A549 (cell line): ENCODE results near the gene HSD11B2. TPM values are rescaled to one million over a fixed set of nuclear protein-coding genes. Genes with fewer than 3 reads are reported as not detected.

Source experiments
- ATAC-seq, 2 experiments: fragments of 200-7000 bp in 1 of 2; fragments of >200 bp in 1 of 2; cut with Nextera tagmentation in 1 of 2; cut with Tn5 transposase in 1 of 2; 3 replicates each; pipeline versions ENCODE4 v1.8.0 to v1.9.1; 2018 to 2020; ENCODE audit warnings: mild to moderate bottlenecking in 1 of 2, moderate library complexity in 1 of 2
- CTCF ChIA-PET: fragments of 300-600 bp; sonication (Branson Sonifier 250); formaldehyde crosslinking; extraction: SDS; loops from one replicate; lab custom pipeline; 2021; ENCODE audit warnings: antibody characterized with exemption, inconsistent platforms; lab: Yijun Ruan, JAX
- POLR2A ChIA-PET: fragments of 350-600 bp; formaldehyde crosslinking; extraction: SDS; loops from one replicate; lab custom pipeline; 2021; ENCODE audit warnings: antibody characterized with exemption, inconsistent platforms; lab: Yijun Ruan, JAX
- DNase-seq, 2 experiments: peaks; one replicate each; pipeline versions ENCODE4 v3.0.0 to v3.0.0-alpha.2; 2011 to 2016; ENCODE audit warnings: low read depth in 1 of 2, low spot score in 1 of 2
- FAIRE-seq: peaks from 2 replicates; lab custom pipeline; 2011; peaks lifted over from hg19 to GRCh38; lab: Jason Lieb, UNC
- H3K27ac ChIP-seq, 2 experiments: fragments of >200 bp; sonication (Bioruptor Twin); formaldehyde crosslinking; 3 replicates each; pipeline ENCODE4 v1.5.1; 2016 to 2017
- H3K4me1 ChIP-seq: fragments of >200 bp; sonication (Bioruptor Twin); formaldehyde crosslinking; 3 replicates; pipeline ENCODE4 v1.6.1; 2016
- H3K4me2 ChIP-seq: fragments of >200 bp; sonication (Bioruptor Twin); formaldehyde crosslinking; 3 replicates; pipeline ENCODE4 v1.6.1; 2016
- H3K4me3 ChIP-seq: fragments of >200 bp; sonication (Bioruptor Twin); formaldehyde crosslinking; 3 replicates; pipeline ENCODE4 v1.5.1; 2016
- H3K9me3 ChIP-seq: fragments of >200 bp; sonication (Bioruptor Twin); formaldehyde crosslinking; 3 replicates; pipeline ENCODE4 v1.6.1; 2016
- BHLHE40 ChIP-seq: IDR thresholded peaks from 2 replicates; pipeline ENCODE4 v1.6.1; 2012; ENCODE audit warnings: low read depth, low read length, inconsistent platforms
- CBX8 ChIP-seq: fragments of 200-600 bp; sonication (generic); IDR thresholded peaks from 2 replicates; pipeline ENCODE4 v1.6.1; 2016
- CEBPB ChIP-seq, 2 experiments: fragments of >200 bp in 1 of 2; sonication (Bioruptor Twin) in 1 of 2; formaldehyde crosslinking in 1 of 2; IDR thresholded peaks; 2 replicates each; pipeline ENCODE4 v1.6.1; 2012 to 2016
- EP300 ChIP-seq, 2 experiments: fragments of >200 bp; sonication (Bioruptor Twin); formaldehyde crosslinking; IDR thresholded peaks; 2 replicates in 1 of 2; 3 replicates in 1 of 2; pipeline ENCODE4 v1.6.1; 2016 to 2017
- HEYL ChIP-seq: fragments of 250-450 bp; sonication (Bioruptor Pico); IDR thresholded peaks from 2 replicates; pipeline ENCODE4 v1.8.0; 2021; ENCODE audit warnings: mild to moderate bottlenecking, moderate library complexity
- HOXA7 ChIP-seq: fragments of 250-450 bp; sonication (Bioruptor Pico); IDR thresholded peaks from 2 replicates; pipeline ENCODE4 v1.5.0; 2020; ENCODE audit warnings: mild to moderate bottlenecking, moderate library complexity
- NFE2L2 ChIP-seq: fragments of 150-350 bp; conservative IDR thresholded peaks from 2 replicates; pipeline ENCODE4 v1.6.1; 2014; ENCODE audit warnings: low read length
- NR3C1 ChIP-seq: fragments of >200 bp; sonication (Bioruptor Twin); formaldehyde crosslinking; IDR thresholded peaks from 3 replicates; pipeline ENCODE4 v1.6.1; 2017
- POLR2AphosphoS2 ChIP-seq: conservative IDR thresholded peaks from 2 replicates; pipeline ENCODE4 v1.6.1; 2012; ENCODE audit warnings: low read length, improper control_type of control experiment, inconsistent platforms
- RAD21 ChIP-seq, 2 experiments: fragments of >200 bp in 1 of 2; sonication (Bioruptor Twin) in 1 of 2; formaldehyde crosslinking in 1 of 2; IDR thresholded peaks in 1 of 2; conservative IDR thresholded peaks in 1 of 2; 2 replicates in 1 of 2; 3 replicates in 1 of 2; pipeline ENCODE4 v1.6.1; 2012 to 2018; ENCODE audit warnings: inconsistent platforms in 1 of 2
- SMC3 ChIP-seq: fragments of >200 bp; sonication (Bioruptor Twin); formaldehyde crosslinking; IDR thresholded peaks from 3 replicates; pipeline ENCODE4 v1.6.1; 2018; ENCODE audit warnings: inconsistent platforms
- SREBF2 ChIP-seq: fragments of 450-650 bp; IDR thresholded peaks from 2 replicates; pipeline ENCODE4 v1.6.1; 2014; ENCODE audit warnings: mild to moderate bottlenecking, moderate library complexity
- WGBS: methylation state at CpG from one replicate; pipeline ENCODE4 v1.1.6; 2017; ENCODE audit errors: missing lambda C conversion rate; 5-methylcytosine and 5-hydroxymethylcytosine counted together
- polyA plus RNA-seq, 4 experiments: library from polyadenylated mRNA; depleted of rRNA in 3 of 4; stranded (reverse); fragments of >200 nt; fragmentation: RNase III in 1 of 4; extraction: RNeasy Plus Mini Kit Qiagen cat#74134 plus additional on column Dnase treatment in 1 of 4; gene quantifications; 2 replicates in 3 of 4; 3 replicates in 1 of 4; pipeline ENCODE4 v1.2.3, GENCODE V29; 2011 to 2017
- TF ChIP-seq, protein P1 (sequence below): fragments of >200 bp; sonication (Bioruptor Twin); formaldehyde crosslinking; IDR thresholded peaks from 3 replicates; pipeline ENCODE4 v1.6.1; 2016
- TF ChIP-seq, protein P2 (sequence below): fragments of >200 bp; sonication (Bioruptor Twin); formaldehyde crosslinking; IDR thresholded peaks from 3 replicates; pipeline ENCODE4 v1.5.1; 2016
- TF ChIP-seq, protein P3 (sequence below): fragments of 150-350 bp; IDR thresholded peaks from 2 replicates; pipeline ENCODE4 v1.6.1; 2014; ENCODE audit warnings: low read depth, mild to moderate bottlenecking, low read length

Gene HSD11B2
- polyA plus RNA-seq, 2 of the 4 experiments (the other 2 are of a cell fraction), result 0.53 to 1.6 TPM

- Histone ChIP-seq H3K4me1 (peaks cover 8% of the 10 kb centered on the region), H3K27ac (no peak overlapping the region), H3K4me3 (no peak overlapping the region), H3K4me2 (no peak overlapping the region), H3K9me3 (no peaks in the 10 kb centered on the region)
- ChIA-PET CTCF (interaction anchor here (0.8 to 17.9 kb wide), 8 partner anchors 9 to 196 kb away, joined by 3 to 207 read pairs (median 4); partner anchors contain the start of gene ATP6V0D1), POLR2A (no interaction called here)
- WGBS, result 88% methylated on average over 13 of the region's 17 CpGs
- no peak for ATAC-seq
- no peak for TF ChIP-seq CEBPB (IDR thresholded peaks at IDR 0.05)
- no peak for DNase-seq
- no peak for FAIRE-seq
Observed at GRCh38 chr16:67441271-67441753, 10.4 kb downstream of the HSD11B2 start.

GRCh38 chr16:67441907-67442306, 11.0 kb downstream of the HSD11B2 start:
- CTCF ChIA-PET, result interaction anchor here (1.0 to 17.9 kb wide), 7 partner anchors 10 to 105 kb away, joined by 3 to 207 read pairs (median 4); partner anchors contain the start of gene ATP6V0D1
- H3K4me3 ChIP-seq, result no peak overlapping the region
- H3K4me1 ChIP-seq, result peaks cover 13% of the 10 kb centered on the region
- DNase-seq (no peak), FAIRE-seq (no peak), ATAC-seq (no peak)
- no peak overlapping the region for H3K4me2 ChIP-seq
- H3K9me3 ChIP-seq, result no peaks in the 10 kb centered on the region
- POLR2A ChIA-PET, result no interaction called here
- H3K27ac ChIP-seq, result no peak overlapping the region
- WGBS, result 91% methylated on average over 5 of the region's 5 CpGs
- TF ChIP-seq, protein P1, sequence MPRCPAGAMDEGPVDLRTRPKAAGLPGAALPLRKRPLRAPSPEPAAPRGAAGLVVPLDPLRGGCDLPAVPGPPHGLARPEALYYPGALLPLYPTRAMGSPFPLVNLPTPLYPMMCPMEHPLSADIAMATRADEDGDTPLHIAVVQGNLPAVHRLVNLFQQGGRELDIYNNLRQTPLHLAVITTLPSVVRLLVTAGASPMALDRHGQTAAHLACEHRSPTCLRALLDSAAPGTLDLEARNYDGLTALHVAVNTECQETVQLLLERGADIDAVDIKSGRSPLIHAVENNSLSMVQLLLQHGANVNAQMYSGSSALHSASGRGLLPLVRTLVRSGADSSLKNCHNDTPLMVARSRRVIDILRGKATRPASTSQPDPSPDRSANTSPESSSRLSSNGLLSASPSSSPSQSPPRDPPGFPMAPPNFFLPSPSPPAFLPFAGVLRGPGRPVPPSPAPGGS, result no peak
- no peak for TF ChIP-seq RAD21 (conservative IDR thresholded peaks at IDR 0.05 in 1 of 2, IDR thresholded peaks at IDR 0.05 in 1 of 2)
- TF ChIP-seq BHLHE40, result no peak
- no peak for TF ChIP-seq CBX8
- TF ChIP-seq, protein P2, sequence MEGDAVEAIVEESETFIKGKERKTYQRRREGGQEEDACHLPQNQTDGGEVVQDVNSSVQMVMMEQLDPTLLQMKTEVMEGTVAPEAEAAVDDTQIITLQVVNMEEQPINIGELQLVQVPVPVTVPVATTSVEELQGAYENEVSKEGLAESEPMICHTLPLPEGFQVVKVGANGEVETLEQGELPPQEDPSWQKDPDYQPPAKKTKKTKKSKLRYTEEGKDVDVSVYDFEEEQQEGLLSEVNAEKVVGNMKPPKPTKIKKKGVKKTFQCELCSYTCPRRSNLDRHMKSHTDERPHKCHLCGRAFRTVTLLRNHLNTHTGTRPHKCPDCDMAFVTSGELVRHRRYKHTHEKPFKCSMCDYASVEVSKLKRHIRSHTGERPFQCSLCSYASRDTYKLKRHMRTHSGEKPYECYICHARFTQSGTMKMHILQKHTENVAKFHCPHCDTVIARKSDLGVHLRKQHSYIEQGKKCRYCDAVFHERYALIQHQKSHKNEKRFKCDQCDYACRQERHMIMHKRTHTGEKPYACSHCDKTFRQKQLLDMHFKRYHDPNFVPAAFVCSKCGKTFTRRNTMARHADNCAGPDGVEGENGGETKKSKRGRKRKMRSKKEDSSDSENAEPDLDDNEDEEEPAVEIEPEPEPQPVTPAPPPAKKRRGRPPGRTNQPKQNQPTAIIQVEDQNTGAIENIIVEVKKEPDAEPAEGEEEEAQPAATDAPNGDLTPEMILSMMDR, result no peak
- TF ChIP-seq CEBPB (IDR thresholded peaks at IDR 0.05), result no peak
- no peak for TF ChIP-seq EP300 (IDR thresholded peaks at IDR 0.05)
- TF ChIP-seq HOXA7 (CRISPR knock-in tag), result no peak
- TF ChIP-seq, protein P3, sequence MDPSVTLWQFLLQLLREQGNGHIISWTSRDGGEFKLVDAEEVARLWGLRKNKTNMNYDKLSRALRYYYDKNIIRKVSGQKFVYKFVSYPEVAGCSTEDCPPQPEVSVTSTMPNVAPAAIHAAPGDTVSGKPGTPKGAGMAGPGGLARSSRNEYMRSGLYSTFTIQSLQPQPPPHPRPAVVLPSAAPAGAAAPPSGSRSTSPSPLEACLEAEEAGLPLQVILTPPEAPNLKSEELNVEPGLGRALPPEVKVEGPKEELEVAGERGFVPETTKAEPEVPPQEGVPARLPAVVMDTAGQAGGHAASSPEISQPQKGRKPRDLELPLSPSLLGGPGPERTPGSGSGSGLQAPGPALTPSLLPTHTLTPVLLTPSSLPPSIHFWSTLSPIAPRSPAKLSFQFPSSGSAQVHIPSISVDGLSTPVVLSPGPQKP, result no peak
- TF ChIP-seq POLR2AphosphoS2, result no peak
- TF ChIP-seq SMC3, result no peak

DNA sequence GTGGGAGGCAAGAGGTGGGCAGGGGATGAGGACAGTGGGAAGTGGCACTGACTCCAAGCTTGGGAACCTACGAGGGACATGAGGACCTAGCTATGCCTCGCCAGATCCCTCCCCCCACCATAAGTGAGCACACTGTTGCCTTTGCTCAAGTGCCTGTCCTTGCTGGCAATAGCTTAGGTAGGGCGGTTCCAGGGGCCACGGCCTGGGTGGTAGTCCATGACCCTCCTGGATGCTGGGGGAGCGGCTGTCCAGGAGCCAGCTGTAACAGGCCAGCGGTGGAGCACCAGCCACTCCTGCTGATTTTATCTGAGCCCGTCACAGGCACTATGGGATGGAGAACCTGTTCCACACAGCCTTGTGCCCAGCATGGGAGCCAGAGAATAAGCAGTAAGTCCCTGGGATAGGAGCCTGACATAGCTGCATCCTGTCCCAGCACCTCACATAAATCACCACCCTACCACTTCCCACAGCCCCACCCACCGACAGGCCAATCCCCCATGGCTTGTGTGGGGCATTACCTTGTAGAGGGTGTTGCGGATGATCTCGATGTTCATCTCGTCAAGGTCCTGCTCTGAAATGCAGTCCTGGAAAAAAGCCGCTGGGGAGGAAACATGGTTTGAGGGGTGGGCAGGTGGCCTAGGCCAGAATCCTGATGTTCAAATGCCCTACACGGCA, 11.8 kb downstream of the HSD11B2 start:
- FAIRE-seq (no peak), ATAC-seq (no peak), DNase-seq (no peak)
- Histone ChIP-seq H3K9me3 (no peaks in the 10 kb centered on the region), H3K4me3 (no peak overlapping the region), H3K4me2 (no peak overlapping the region), H3K27ac (no peak overlapping the region), H3K4me1 (peaks cover 13% of the 10 kb centered on the region)
- ChIA-PET POLR2A (interaction anchor here (0.7 kb wide), 1 partner anchor 195 kb away, joined by 3 read pairs; no protein-coding TSS in a partner anchor), CTCF (interaction anchor here (0.7 to 17.9 kb wide), 9 partner anchors 11 to 416 kb away, joined by 3 to 207 read pairs (median 5); partner anchors contain the start of genes HSD11B2 and ZDHHC1)
- WGBS, result 92% methylated on average over 12 of the region's 13 CpGs
- TF ChIP-seq NR3C1 (no peak), HEYL (no peak), NFE2L2 (no peak), SREBF2 (no peak)
